Right kidney (tissue), 1 donor: ENCODE measurements around the gene KIFC3.
"Not testable (repeated sequence)": the region's sequence is repeated elsewhere in the genome, so short reads cannot be mapped to it uniquely, and the experiment has no call there.

Experiments used
- DNase-seq: peaks from one replicate; pipeline ENCODE4 v3.0.0-alpha.2; 2016

The KIFC3 gene

GRCh38 chr16:57738844-57739243 is 63.4 kb downstream of the KIFC3 start:
- DNase-seq: no peak

- DNase-seq: peak; percentile 69
Measured at GRCh38 chr16:57736419-57737351, 65.6 kb downstream of the KIFC3 start.

GRCh38 chr16:57735755-57736418 is 66.4 kb downstream of the KIFC3 start, which contains the start of gene KATNB1:
TSS of gene KATNB1 (plus strand) at chr16:57735770. CDS start at chr16:57737244, 1,474 bp downstream.
- no peak for DNase-seq

- DNase-seq: peak; percentile 97
Measured at GRCh38 chr16:57734925-57735754, 67.2 kb downstream of the KIFC3 start.

- DNase-seq: peak; percentile 23
Measured at GRCh38 chr16:57734308-57734924, 67.9 kb downstream of the KIFC3 start.

- DNase-seq: no peak
Measured at GRCh38 chr16:57732714-57733113, 69.6 kb downstream of the KIFC3 start.

- DNase-seq: no peak
Measured at GRCh38 chr16:57732037-57732436, 70.3 kb downstream of the KIFC3 start.

- DNase-seq: no peak
Measured at GRCh38 chr16:57730771-57731730, 71.2 kb downstream of the KIFC3 start.

GRCh38 chr16:57729852-57730251 is 72.4 kb downstream of the KIFC3 start:
- not testable (repeated sequence) for DNase-seq

GRCh38 chr16:57729182-57729484 is 73.2 kb downstream of the KIFC3 start:
- no peak for DNase-seq

GRCh38 chr16:57728336-57729181 is 73.7 kb downstream of the KIFC3 start:
- DNase-seq: no peak

- DNase-seq: no peak
Measured at GRCh38 chr16:57727610-57728009, 74.7 kb downstream of the KIFC3 start.

GRCh38 chr16:57726433-57726947 is 75.8 kb downstream of the KIFC3 start:
- no peak for DNase-seq

- no peak for DNase-seq
Measured at GRCh38 chr16:57725976-57726375, 76.3 kb downstream of the KIFC3 start.

- DNase-seq: no peak
Measured at GRCh38 chr16:57725554-57725953, 76.7 kb downstream of the KIFC3 start.

GRCh38 chr16:57725151-57725550 is 77.1 kb downstream of the KIFC3 start:
- no peak for DNase-seq

- no peak for DNase-seq
Measured at GRCh38 chr16:57724531-57724930, 77.8 kb downstream of the KIFC3 start.

- DNase-seq: no peak
Measured at GRCh38 chr16:57723170-57723569, 79.1 kb downstream of the KIFC3 start.

GRCh38 chr16:57722651-57723050 is 79.6 kb downstream of the KIFC3 start:
- DNase-seq: peak; percentile 32

GRCh38 chr16:57722210-57722499 is 80.1 kb downstream of the KIFC3 start:
- peak; percentile 25 for DNase-seq
